ENCODE measurements around the gene ZNF425. TPM values are rescaled to one million over a fixed set of nuclear protein-coding genes. Genes with fewer than 3 reads are reported as not detected.

ZNF425 gene
- total RNA-seq, 1 experiment from 2014 or later = 3.0 TPM

DNA sequence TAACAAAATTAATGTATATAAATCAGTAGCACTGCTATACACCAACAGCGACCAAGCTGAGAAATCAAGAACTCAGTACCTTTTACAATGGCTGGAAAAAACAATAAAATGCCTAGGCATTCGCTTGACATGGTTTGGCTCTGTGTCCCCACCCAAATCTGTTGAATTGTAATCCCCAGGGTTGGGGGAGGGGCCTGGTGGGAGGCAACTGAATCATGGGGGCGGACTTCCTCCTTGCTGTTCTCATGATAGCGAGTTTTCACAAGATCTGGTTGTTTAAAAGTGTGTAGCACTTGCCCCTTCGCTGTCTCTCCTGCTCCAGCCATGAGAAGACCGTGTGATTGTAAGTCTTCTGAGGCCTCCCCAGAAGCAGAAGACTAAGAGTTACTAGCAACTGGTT, 44.2 kb downstream of the ZNF425 start:
- in situ Hi-C loops (cut with HindIII; ENCODE audit: low pct_unique_long_range_greater_than_20kb, low sequenced_read_pairs) = no loop called here
- no peaks in the 10 kb centered on the region for H3K4me1 ChIP-seq (ENCODE audit: control insufficient read depth, insufficient read depth, low read length)
- H3K36me3 ChIP-seq (ENCODE audit: control insufficient read depth, insufficient read depth, low read length) = no peaks in the 10 kb centered on the region
- TF ChIP-seq, protein P1, sequence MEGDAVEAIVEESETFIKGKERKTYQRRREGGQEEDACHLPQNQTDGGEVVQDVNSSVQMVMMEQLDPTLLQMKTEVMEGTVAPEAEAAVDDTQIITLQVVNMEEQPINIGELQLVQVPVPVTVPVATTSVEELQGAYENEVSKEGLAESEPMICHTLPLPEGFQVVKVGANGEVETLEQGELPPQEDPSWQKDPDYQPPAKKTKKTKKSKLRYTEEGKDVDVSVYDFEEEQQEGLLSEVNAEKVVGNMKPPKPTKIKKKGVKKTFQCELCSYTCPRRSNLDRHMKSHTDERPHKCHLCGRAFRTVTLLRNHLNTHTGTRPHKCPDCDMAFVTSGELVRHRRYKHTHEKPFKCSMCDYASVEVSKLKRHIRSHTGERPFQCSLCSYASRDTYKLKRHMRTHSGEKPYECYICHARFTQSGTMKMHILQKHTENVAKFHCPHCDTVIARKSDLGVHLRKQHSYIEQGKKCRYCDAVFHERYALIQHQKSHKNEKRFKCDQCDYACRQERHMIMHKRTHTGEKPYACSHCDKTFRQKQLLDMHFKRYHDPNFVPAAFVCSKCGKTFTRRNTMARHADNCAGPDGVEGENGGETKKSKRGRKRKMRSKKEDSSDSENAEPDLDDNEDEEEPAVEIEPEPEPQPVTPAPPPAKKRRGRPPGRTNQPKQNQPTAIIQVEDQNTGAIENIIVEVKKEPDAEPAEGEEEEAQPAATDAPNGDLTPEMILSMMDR (IDR thresholded peaks at IDR 0.05) = no peak
- TF ChIP-seq POLR2AphosphoS5 (IDR thresholded peaks at IDR 0.05; ENCODE audit: low read depth, low read length) (no peak), TCF7L2 (IDR thresholded peaks at IDR 0.05; ENCODE audit: low read depth, low read length) (no peak), SIN3A (IDR thresholded peaks at IDR 0.05; ENCODE audit: borderline replicate concordance, insufficient read depth, low read depth, low read length) (no peak)
- TF ChIP-seq, protein P2, sequence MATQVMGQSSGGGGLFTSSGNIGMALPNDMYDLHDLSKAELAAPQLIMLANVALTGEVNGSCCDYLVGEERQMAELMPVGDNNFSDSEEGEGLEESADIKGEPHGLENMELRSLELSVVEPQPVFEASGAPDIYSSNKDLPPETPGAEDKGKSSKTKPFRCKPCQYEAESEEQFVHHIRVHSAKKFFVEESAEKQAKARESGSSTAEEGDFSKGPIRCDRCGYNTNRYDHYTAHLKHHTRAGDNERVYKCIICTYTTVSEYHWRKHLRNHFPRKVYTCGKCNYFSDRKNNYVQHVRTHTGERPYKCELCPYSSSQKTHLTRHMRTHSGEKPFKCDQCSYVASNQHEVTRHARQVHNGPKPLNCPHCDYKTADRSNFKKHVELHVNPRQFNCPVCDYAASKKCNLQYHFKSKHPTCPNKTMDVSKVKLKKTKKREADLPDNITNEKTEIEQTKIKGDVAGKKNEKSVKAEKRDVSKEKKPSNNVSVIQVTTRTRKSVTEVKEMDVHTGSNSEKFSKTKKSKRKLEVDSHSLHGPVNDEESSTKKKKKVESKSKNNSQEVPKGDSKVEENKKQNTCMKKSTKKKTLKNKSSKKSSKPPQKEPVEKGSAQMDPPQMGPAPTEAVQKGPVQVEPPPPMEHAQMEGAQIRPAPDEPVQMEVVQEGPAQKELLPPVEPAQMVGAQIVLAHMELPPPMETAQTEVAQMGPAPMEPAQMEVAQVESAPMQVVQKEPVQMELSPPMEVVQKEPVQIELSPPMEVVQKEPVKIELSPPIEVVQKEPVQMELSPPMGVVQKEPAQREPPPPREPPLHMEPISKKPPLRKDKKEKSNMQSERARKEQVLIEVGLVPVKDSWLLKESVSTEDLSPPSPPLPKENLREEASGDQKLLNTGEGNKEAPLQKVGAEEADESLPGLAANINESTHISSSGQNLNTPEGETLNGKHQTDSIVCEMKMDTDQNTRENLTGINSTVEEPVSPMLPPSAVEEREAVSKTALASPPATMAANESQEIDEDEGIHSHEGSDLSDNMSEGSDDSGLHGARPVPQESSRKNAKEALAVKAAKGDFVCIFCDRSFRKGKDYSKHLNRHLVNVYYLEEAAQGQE (IDR thresholded peaks at IDR 0.05; ENCODE audit: insufficient read depth in 1 of 2, low read depth in 2 of 2, low read length in 1 of 2) = no peak
- no peaks in the 10 kb centered on the region for H3K27me3 ChIP-seq (ENCODE audit: control insufficient read depth, insufficient read depth, low read length)
- H3K27ac ChIP-seq (ENCODE audit: low read length) = no peak overlapping the region
- ATAC-seq = no peak
- CTCF ChIA-PET = no interaction called here
- no TSS peak for BruUV-seq (replicated peaks)
- no peak overlapping the region for H3K4me3 ChIP-seq (ENCODE audit: low read depth in 2 of 2, low read length in 2 of 2)
- POLR2A ChIA-PET = no interaction called here
- H3K9me3 ChIP-seq (ENCODE audit: control insufficient read depth, insufficient read depth, low read depth, low read length) = no peaks in the 10 kb centered on the region
- DNase-seq (ENCODE audit: low read depth, low spot score) = no peak
- intact Hi-C loops (cut with micrococcal nuclease; ENCODE audit: unreplicated experiment) = no loop called here

DNA sequence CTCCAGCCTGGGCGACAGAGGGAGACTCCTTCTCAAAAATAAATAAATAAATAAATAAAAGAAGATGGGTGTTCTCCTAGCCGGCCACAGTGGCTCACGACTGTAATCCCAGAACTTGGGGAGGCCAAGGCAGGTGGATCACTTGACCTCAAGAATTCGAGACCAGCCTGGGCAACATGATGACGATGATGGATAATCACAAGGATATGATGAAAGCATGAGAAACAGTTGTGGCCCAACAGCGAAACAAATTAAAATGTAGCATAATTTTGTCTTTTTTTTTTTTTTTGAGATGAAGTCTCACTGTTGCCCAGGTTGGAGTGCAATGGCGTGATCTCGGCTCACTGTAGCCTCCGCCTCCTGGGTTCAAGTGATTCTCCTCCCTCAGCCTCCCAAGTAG, 48.5 kb downstream of the ZNF425 start:
- CTCF ChIA-PET = no interaction called here
- BruUV-seq (replicated peaks) = no TSS peak

More for the DNA sequence above, 48.5 kb downstream of the ZNF425 start:
- no peak for DNase-seq (ENCODE audit: low read depth, low spot score)
- no peaks in the 10 kb centered on the region for H3K9me3 ChIP-seq (ENCODE audit: control insufficient read depth, insufficient read depth, low read depth, low read length)
- in situ Hi-C loops (cut with HindIII; ENCODE audit: low pct_unique_long_range_greater_than_20kb, low sequenced_read_pairs) (no loop called here), intact Hi-C loops (cut with micrococcal nuclease; ENCODE audit: unreplicated experiment) (no loop called here)
- ATAC-seq = no peak
- POLR2A ChIA-PET = no interaction called here
- H3K4me3 ChIP-seq (ENCODE audit: low read depth in 2 of 2, low read length in 2 of 2) = no peak overlapping the region
- TF ChIP-seq POLR2AphosphoS5 (IDR thresholded peaks at IDR 0.05; ENCODE audit: low read depth, low read length) (no peak), SIN3A (IDR thresholded peaks at IDR 0.05; ENCODE audit: borderline replicate concordance, insufficient read depth, low read depth, low read length) (no peak), TCF7L2 (IDR thresholded peaks at IDR 0.05; ENCODE audit: low read depth, low read length) (no peak)
- TF ChIP-seq, protein P2 (IDR thresholded peaks at IDR 0.05; ENCODE audit: insufficient read depth in 1 of 2, low read depth in 2 of 2, low read length in 1 of 2) = no peak
- TF ChIP-seq, protein P1 (IDR thresholded peaks at IDR 0.05) = no peak
- H3K36me3 ChIP-seq (ENCODE audit: control insufficient read depth, insufficient read depth, low read length) = peaks cover 10% of the 10 kb centered on the region; the same call in 1 of the 2 replicates
- H3K4me1 ChIP-seq (ENCODE audit: control insufficient read depth, insufficient read depth, low read length) = no peaks in the 10 kb centered on the region
- H3K27me3 ChIP-seq (ENCODE audit: control insufficient read depth, insufficient read depth, low read length) = no peaks in the 10 kb centered on the region
- H3K27ac ChIP-seq (ENCODE audit: low read length) = no peak overlapping the region

All from Panc1 (cell line).